Panc1 (cell line): ENCODE measurements around the gene FARP1.

Experiments
- CTCF ChIP-seq: fragments of 450-650 bp; IDR thresholded peaks from 2 replicates; pipeline ENCODE4 v1.5.1; 2017; ENCODE audit warnings: mild to moderate bottlenecking
- POLR2AphosphoS5 ChIP-seq: IDR thresholded peaks from 2 replicates; pipeline ENCODE4 v1.6.1; 2012; ENCODE audit warnings: mild to moderate bottlenecking, low read depth, low read length, moderate library complexity
- SIN3A ChIP-seq: IDR thresholded peaks from 2 replicates; pipeline ENCODE4 v1.6.1; 2012; ENCODE audit warnings: low read depth, mild to moderate bottlenecking, low read length, moderate library complexity, borderline replicate concordance; ENCODE audit not compliant: insufficient read depth
- TCF7L2 ChIP-seq: IDR thresholded peaks from 2 replicates; pipeline ENCODE4 v1.6.1; 2011; ENCODE audit warnings: mild to moderate bottlenecking, low read depth, low read length, inconsistent platforms

- TF ChIP-seq CTCF (no peak), SIN3A (no peak), TCF7L2 (no peak), POLR2AphosphoS5 (no peak)
Measured at GRCh38 chr13:98279473-98280175, 136.7 kb downstream of the FARP1 start.
